ENCODE measurements around the gene LCMT2.

The LCMT2 gene, protein sequence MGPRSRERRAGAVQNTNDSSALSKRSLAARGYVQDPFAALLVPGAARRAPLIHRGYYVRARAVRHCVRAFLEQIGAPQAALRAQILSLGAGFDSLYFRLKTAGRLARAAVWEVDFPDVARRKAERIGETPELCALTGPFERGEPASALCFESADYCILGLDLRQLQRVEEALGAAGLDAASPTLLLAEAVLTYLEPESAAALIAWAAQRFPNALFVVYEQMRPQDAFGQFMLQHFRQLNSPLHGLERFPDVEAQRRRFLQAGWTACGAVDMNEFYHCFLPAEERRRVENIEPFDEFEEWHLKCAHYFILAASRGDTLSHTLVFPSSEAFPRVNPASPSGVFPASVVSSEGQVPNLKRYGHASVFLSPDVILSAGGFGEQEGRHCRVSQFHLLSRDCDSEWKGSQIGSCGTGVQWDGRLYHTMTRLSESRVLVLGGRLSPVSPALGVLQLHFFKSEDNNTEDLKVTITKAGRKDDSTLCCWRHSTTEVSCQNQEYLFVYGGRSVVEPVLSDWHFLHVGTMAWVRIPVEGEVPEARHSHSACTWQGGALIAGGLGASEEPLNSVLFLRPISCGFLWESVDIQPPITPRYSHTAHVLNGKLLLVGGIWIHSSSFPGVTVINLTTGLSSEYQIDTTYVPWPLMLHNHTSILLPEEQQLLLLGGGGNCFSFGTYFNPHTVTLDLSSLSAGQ

DNA sequence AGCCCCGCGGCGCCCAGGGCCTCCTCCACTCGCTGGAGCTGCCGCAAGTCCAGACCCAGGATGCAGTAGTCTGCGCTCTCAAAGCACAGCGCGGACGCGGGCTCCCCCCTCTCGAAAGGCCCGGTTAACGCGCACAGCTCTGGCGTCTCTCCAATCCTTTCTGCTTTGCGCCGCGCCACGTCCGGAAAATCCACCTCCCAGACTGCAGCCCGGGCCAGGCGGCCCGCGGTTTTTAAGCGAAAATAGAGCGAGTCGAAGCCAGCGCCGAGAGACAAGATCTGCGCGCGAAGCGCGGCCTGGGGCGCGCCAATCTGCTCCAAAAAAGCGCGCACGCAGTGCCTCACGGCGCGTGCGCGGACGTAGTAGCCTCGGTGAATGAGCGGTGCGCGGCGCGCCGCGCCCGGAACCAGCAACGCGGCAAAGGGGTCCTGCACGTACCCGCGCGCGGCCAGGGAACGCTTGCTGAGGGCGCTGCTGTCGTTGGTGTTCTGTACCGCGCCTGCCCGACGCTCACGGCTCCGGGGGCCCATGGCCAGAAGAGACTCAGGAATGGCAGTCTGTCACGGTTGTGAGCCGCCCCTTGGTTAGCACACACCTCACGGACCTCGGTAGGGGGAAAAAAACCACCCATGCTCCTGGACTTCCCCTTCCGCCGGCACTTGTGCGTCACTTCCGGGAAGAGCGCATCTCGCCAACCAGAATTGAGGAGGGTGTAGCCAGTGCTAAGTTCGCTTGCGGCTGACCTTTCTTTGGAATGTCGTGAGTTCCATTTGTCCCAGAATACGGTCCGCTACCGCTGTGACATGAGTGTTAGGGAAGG is at the start of gene LCMT2:
Gene LCMT2 (minus strand): TSS at position 614 of the 820 bp plus-strand sequence. CDS start 84 bp downstream, at position 530.
- no peak for DNase-seq

DNA sequence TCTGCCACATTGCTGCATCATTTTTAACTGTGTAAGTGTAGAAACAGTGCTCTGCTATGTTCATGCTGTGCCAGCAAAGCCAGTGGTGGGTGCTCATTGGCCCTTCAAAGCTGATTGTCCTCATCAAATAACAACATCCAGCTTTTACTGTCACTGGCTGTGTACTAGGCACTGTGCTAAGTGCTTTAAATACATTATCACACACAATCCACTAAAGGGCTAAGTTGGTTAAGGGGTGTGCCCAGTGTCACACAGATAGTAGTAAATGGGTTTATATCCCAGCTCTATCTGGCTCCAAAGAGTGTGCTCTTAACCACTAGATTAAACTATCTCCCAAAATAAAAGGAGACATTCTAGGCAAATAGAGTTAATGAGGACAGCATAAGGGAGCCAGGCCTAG is 48.2 kb upstream of the LCMT2 start:
- DNase-seq: no peak

DNA sequence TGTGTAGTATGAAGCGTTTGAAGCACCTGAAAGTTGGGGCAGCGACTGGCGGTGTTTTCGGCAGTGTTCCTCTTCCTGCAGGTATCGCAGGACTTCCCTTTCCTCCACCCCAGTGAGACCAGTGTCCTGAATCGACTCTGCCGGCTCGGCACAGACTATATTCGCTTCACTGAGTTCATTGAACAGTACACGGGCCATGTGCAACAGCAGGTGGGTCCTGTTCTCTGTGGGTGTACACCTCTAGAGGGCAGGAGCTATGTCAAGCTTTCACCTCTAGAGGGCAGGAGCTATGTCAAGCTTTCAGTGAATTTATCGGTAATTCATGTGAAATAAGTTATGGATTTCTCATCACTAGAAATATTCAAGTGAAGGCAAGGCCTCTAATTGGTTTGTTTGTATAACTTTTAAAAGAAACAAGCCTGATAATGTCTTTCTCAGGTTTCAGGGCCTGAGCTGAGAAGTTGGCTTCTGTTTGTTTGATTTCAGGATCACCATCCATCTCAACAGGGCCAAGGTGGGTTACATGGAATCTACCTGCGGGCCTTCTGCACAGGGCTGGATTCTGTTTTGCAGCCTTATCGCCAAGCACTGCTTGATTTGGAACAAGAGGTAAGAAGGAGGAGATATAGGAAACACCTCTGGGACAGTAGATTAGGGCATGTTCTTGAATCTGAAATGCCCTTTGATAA is 45.8 kb upstream of the LCMT2 start:
- DNase-seq: peak; percentile 7 to 9

DNA sequence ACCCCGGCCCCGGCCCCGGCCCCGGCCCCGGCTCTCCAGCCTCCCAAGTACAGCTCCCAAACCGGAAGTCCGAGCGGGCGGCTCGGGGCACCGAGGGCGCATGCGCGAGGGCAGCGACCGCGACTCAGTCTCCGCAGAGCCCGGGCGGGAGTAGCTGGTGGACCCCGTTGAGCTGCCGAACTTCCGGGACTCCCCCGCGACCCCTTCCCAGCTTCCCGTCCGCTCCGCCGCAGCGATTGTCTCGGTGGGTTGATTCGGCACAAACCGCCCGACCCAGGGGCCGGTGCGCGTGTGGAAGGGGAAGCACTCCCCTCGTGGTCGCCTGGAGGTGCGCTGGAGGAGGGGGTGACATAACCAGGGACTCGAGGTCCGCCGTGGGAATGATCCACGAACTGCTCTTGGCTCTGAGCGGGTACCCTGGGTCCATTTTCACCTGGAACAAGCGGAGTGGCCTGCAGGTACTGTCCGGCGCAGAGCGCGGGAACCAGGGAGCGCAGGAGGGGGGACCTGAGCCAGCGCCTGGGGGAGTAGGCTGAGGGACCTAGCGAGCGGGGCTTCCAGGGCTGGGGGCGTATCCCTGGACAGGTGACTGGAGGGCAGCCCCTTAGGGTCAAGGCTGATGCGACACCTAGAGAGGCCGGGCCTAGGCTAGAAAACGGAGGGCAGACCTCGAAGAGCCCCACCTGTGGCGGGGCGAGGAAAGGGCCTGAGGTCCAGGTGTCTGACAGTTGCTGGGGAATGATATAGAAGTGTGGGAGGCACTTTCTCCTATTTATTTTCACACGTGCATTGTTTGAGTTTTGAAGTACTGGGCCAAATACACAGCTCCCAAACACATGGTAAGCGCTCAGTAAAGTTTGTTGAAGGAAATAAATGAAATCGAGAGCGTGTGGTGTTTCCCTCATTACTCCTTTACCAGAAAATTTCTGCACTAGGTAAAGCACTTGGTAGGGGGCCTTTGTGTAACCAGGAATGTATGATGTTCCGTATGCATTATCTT is 40.9 kb upstream of the LCMT2 start, which contains the start of the genes TUBGCP4 and ZSCAN29:
Gene TUBGCP4 (plus strand): TSS at position 127 of the 1,000 bp plus-strand sequence. CDS start 254 bp downstream, at position 381.
Gene ZSCAN29 (minus strand): TSS at position 69 of the 1,000 bp plus-strand sequence. CDS start 1,130 bp downstream, outside the sequence.
- peak; percentile 27 to 50 for DNase-seq

DNA sequence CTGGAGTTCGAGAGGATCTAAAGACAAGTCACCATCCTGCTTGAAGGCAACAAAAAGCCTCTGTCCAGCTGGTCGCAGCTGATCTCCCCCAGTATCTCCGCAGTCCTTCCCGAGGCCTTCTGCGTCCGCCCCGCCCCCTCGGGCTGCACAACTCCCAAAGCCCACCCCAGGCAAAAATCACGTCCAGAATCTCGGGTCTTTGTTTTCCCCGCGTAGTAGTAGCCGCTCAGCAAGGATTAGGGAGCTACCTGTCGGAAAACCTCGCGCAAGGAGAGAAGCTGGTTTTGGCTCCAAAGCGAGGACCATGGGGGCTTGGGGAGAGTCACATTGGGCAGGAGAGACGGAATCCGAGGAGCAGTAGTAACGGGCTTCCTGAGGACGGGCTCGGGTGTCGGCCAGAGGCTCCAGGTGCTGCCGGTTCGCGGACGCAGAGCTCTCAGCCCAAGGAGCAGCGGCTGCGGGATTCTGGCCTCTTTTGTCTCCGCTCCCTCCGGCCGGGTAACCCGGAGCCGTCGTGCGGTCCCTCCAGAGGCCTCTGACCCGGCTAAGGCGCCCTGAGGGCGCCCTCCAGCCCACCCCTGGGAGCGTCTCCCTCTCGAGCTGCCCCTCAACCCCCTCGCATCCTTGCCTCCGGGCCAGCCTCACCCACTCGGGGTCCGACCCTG is 40.1 kb upstream of the LCMT2 start:
- DNase-seq: no peak

DNA sequence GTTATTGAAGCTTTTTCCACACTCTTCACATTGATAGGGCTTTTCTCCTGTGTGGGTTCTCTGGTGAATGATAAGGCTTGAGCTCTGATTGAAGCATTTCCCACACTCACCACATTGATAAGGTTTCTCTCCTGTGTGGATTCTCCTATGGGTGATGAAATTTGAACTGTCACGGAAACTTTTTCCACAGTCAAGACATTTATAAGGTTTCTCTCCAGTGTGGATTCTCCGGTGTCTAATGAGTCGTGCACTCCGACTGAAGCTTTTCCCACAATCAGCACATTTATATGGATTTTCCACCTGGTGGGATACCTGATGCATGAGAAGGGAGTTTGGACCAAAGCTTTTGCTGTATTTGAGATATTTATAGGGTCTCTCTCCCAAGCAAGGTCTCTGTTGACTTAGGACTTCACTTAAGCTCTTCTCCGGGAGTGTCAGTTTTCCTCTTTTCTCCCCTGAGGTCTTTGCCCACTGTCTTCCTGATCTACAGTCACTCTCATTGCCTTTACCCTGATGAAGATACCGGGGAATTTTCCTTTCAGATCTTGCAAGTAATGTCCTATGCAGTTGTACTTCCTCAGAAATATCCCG is 31.0 kb upstream of the LCMT2 start:
- DNase-seq: no peak

DNA sequence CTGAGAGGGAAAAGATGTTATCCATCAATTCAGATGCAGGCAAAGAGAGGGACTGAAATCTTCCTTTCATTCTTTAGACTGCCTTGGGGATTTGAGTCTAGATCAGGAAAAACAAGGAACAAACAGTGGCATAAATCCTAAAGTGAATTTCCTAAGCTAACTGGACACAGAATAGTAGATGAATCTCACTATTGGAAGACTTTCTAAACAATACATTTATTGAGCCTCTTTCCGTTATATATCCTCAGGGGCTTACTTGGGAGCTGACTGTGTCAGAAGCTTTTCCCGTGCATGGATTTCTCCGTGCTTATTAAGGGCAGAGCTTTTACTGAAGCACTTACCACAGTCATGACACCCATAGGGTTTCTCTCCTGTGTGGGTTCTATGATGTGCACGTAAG is 30.4 kb upstream of the LCMT2 start:
- no peak for DNase-seq

DNA sequence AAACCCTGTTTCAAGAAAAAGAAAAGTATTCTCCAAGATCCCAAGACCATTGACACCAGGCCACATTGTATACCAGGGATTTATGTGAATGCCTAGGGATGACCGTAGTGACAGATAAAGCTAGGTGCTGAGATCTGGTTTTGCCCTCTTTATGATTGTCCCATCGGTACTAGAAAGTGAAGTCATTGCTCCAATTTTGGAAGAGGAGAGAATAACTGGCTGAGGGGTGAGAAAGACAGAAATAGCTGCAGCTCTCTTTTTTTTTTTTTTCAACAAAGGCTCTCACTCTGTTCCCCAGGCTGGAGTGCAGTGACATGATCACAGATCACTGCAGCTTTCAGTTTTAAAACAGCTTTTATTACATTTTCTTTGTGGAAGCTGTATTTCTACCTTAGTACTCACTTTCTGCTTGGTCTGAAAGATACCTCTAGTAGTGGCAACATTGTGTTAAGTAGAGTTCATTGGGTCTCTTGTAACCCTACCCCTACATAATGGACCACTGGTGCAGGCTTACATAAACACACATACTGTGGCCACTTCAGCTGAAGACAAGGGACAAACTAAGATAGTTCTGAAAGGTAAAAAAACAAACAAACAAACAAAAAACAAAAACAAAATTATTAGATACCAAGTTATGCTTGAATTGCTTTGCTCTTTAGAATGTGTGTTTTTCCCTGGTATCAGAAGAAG is 22.5 kb upstream of the LCMT2 start:
- no peak for DNase-seq

DNA sequence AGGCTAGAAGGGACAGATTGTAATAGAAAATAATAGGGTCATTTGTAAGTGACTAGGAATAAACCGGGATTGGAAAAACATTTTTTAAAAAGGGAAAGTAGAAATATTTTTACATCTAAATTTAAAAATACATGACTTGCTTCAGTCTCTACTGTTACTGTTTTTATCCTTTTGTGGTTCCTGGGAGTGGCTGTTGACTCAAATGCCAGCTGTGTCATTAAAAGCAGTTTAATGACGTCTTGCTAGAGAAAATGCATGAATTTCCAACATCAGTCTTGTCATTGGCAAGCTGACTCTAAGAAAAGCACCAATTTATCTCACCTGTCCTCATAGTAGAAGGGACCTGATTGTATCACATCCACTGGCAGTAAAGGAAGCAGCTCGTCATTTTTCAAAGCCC is 16.7 kb upstream of the LCMT2 start:
- no peak for DNase-seq

DNA sequence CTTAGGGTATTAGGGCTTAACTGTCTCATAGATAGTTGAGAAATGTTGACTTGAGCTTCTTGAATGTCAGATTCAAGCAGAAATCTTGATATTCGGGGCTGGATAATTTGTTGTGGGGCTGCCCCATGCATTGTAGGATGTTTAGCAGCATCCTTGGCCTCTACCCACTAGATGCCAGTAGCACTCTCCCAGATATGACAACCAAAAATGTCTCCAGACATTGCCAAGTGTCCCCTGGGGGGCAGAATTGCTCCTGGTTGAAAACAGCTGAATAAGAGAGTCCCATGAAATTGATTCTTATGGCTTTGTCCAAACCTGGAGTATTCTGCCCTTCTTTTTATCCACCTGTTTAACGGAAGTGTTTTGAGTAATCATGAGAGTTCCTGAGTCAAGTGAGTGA is 15.9 kb upstream of the LCMT2 start:
- no peak for DNase-seq

DNA sequence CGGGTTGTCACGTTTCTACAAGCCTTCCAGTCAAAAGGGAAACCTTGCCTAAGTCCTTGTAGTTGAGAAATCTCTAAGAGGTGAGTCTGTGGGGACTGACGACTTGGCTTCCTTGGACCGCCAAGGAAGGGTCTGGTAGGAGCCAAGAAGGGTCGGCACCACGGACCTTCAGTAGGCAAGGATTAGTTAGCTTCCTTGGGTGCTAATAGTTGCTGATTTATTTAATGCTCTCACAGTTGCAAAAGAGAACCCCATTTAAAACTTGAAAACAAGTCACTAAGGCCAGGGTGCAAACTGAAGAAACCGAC is 361 bp upstream of the LCMT2 start:
- DNase-seq: no peak

DNA sequence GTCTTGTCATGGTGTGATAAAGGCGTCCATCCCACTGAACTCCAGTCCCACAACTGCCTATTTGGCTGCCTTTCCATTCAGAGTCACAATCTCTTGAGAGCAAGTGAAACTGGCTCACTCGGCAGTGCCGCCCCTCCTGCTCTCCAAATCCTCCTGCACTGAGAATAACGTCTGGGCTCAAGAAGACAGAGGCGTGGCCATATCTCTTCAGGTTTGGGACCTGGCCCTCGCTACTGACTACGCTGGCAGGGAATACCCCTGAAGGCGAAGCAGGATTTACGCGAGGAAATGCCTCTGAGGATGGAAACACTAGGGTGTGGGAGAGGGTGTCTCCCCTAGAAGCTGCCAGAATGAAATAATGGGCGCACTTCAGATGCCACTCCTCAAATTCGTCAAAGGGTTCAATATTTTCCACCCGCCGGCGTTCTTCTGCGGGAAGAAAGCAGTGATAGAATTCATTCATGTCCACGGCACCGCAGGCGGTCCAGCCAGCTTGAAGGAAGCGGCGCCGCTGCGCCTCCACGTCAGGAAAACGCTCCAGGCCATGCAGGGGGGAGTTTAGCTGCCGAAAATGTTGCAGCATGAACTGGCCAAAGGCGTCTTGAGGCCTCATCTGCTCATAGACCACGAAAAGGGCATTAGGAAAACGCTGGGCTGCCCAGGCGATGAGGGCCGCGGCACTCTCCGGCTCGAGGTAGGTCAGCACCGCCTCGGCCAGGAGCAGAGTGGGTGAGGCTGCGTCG is 985 bp downstream of the LCMT2 start:
- DNase-seq: no peak

DNA sequence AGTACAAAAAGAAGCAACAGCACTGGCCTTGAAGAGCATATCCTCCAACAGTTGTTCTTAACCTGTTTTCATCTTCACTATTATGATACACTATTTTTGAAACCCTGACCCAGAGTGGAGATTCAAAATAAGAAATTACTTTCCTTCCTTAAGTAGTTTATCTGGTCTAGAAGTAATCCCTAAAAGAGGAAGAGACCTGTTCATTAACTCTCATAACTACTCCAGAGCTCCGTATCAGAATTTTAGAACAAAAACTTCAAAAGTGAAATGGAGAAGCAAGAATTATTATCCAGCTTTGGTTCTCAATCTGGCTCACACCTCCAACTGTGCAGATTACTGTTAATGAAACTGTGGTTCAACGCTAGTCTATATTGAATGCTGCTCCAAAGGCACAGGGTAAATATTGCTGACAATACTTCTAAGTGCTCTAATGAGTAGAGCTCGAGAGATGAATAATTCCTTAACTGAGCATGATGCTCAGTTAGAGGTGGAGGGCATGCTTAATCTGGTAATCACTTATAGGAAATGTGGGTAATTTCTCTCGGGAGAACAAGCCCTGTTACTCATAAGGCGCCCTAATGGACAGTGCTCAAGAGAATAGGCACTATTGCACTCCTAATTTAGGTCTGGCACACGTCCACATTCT is 5.2 kb downstream of the LCMT2 start:
- no peak for DNase-seq

DNA sequence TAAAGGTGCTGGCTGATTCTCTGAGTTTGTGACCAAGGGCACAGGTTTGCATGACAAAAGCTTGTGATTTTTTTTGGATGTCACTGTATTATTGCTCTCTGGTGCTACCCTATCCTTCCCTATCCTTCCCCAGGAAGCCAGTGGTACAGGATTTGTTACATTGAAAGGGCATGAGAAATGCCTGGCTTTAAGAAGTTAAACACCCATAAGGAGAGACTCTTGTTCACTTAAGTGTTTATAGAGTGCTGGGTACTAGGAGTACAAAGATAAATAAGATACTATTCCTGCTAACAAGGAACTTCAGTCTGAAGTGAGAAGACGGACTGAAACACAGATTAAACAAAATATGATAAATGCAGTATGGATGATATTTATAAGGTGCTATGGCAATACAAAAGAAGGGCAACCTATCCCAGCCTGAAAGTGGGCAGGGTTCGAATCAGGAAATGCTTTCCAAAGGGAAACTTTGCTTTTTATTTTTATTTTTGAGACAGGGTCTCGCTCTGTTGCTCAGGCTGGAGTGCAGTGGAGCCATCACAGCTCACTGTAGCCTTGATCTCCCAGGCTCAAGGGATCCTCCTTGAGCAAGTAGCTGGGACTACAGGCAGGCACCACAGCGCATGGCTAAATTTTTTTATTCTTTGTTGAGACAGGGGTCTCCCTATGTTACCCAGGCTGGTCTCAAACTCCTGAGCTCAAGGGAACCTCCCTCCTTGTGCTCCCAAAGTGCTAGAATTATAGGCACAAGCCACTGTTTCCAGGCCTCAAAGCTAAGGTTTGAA is 11.2 kb downstream of the LCMT2 start:
- DNase-seq: no peak

DNA sequence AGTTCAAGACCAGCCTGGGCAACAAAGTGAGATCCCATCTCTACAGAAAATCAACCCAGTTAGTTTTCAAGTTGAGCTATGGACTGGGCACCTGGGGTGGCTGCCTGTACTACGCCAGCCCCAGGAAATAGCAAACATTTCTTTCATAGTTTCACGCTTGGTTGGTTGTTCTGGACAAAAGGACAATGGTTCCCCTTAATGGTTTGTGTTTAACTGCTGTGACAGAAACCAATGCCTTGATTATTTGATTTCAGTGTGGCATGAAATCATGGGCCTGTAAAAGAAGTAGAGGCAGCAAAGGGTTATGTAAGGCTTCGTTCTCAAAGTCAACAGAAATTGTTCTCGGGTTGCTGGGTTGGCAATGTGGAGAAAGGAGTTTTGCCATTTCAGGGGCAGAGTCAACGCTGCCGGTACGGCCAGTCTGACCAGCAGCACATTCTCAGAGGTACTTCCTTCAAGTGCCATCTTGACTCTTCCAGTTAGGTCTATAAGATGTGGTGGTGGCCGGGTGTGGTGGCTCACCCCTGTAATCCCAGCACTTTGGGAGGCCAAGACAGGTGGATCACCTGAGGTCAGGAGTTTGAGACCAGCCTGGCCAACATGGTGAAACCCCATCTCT is 12.7 kb downstream of the LCMT2 start:
- no peak for DNase-seq

DNA sequence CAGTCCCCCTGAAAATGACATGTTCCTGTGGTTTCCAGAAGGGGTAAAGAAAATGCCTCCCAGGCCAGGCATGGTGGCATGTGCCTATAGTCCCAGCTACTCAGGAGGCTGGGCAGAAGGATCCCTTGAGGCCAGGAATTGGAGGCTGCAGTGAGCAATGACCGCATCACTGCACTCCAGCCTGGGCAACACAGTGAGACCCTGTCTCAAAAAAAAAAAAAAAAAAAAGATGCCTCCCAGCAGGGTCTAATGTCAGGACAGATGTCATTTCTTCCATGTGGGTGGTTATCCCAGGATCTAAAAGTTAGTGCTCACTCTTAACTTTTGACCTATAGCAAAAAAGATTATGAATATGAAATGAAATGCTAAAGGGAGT is 13.4 kb downstream of the LCMT2 start:
- no peak for DNase-seq
